Measurements from ENCODE around the gene SMURF2.

- TF ChIP-seq CTCF (IDR thresholded peaks at IDR 0.05), result no peak
- TF ChIP-seq MAX (IDR thresholded peaks at IDR 0.05; ENCODE audit: low read depth), result no peak
- TF ChIP-seq SMC3 (IDR thresholded peaks at IDR 0.05; ENCODE audit: low read depth, low read length), result no peak
- TF ChIP-seq GABPA (IDR thresholded peaks at IDR 0.05; ENCODE audit: low read depth), result no peak
- TF ChIP-seq RFX5 (IDR thresholded peaks at IDR 0.05; ENCODE audit: low read length), result no peak
Observed at GRCh38 chr17:64687961-64688360, 25.9 kb upstream of the SMURF2 start.
